HL-60/S4 (cell line): ENCODE measurements around the gene ARHGEF6.

Experiments
- in situ Hi-C: fragments of 300-500 bp; cut with MboI; formaldehyde crosslinking; loops from 2 replicates; pipeline ENCODE4 v1.14.3; 2022; ENCODE audit warnings: low sequenced_read_pairs

ARHGEF6 gene

GRCh38 chrX:136747003-136747986 is 33.4 kb downstream of the ARHGEF6 start:
- in situ Hi-C loops: no loop called here

- in situ Hi-C loops: no loop called here
Measured at GRCh38 chrX:136745215-136746173, 35.2 kb downstream of the ARHGEF6 start.

- in situ Hi-C loops: no loop called here
Measured at GRCh38 chrX:136742721-136743379, 37.9 kb downstream of the ARHGEF6 start.

- in situ Hi-C loops: no loop called here
Measured at GRCh38 chrX:136738049-136738729, 42.5 kb downstream of the ARHGEF6 start.

- in situ Hi-C loops: no loop called here
Measured at GRCh38 chrX:136736690-136737089, 44.0 kb downstream of the ARHGEF6 start.

GRCh38 chrX:136735601-136736000 is 45.1 kb downstream of the ARHGEF6 start:
- in situ Hi-C loops: no loop called here

GRCh38 chrX:136733613-136734012 is 47.1 kb downstream of the ARHGEF6 start:
- in situ Hi-C loops: no loop called here

- in situ Hi-C loops: no loop called here
Measured at GRCh38 chrX:136731798-136732197, 48.9 kb downstream of the ARHGEF6 start.

GRCh38 chrX:136731207-136731782 is 49.4 kb downstream of the ARHGEF6 start:
- in situ Hi-C loops: no loop called here

- in situ Hi-C loops: no loop called here
Measured at GRCh38 chrX:136728393-136728792, 52.3 kb downstream of the ARHGEF6 start.

- in situ Hi-C loops: no loop called here
Measured at GRCh38 chrX:136725441-136726104, 55.2 kb downstream of the ARHGEF6 start.

GRCh38 chrX:136718091-136718490 is 62.6 kb downstream of the ARHGEF6 start:
- in situ Hi-C loops: loop anchor here (10.0 kb wide), 1 partner anchor 207 kb away; no protein-coding TSS in a partner anchor

- in situ Hi-C loops: loop anchor here (10.0 kb wide), 1 partner anchor 210 kb away; no protein-coding TSS in a partner anchor
Measured at GRCh38 chrX:136714626-136715599, 65.8 kb downstream of the ARHGEF6 start.

GRCh38 chrX:136712650-136713310 is 68.0 kb downstream of the ARHGEF6 start:
- in situ Hi-C loops: loop anchor here (10.0 kb wide), 1 partner anchor 212 kb away; no protein-coding TSS in a partner anchor

GRCh38 chrX:136711147-136711546 is 69.6 kb downstream of the ARHGEF6 start:
- in situ Hi-C loops: loop anchor here (10.0 kb wide), 1 partner anchor 214 kb away; no protein-coding TSS in a partner anchor

- in situ Hi-C loops: loop anchor here (10.0 kb wide), 1 partner anchor 214 kb away; no protein-coding TSS in a partner anchor
Measured at GRCh38 chrX:136710325-136710951, 70.3 kb downstream of the ARHGEF6 start.

- in situ Hi-C loops: no loop called here
Measured at GRCh38 chrX:136708348-136708747, 72.4 kb downstream of the ARHGEF6 start.
